Fibroblast of the aortic adventitia (primary cell): ENCODE measurements around the gene RNF43. TPM values are rescaled to one million over a fixed set of nuclear protein-coding genes. Genes with fewer than 3 reads are reported as not detected.

ENCODE experiments used
- DNase-seq: peaks from one replicate; pipeline ENCODE4 v3.0.0-alpha.2; 2010; ENCODE audit warnings: low read depth
- H3K4me3 ChIP-seq: 2 replicates; pipeline ENCODE4 v1.5.1; 2011; ENCODE audit warnings: low read depth, mild to moderate bottlenecking, control low read depth, low read length, moderate library complexity
- CTCF ChIP-seq: IDR thresholded peaks from 2 replicates; pipeline ENCODE4 v1.5.1; 2011; ENCODE audit warnings: mild to moderate bottlenecking, low read length, control low read depth, inconsistent platforms; ENCODE audit not compliant: insufficient read depth
- total RNA-seq: library from RNA; depleted of rRNA; stranded (reverse); fragments of >200 nt; gene quantifications from 2 replicates; pipeline ENCODE4 v1.2.3, GENCODE V29; 2012; ENCODE audit warnings: low replicate concordance

The RNF43 gene
- under 0.01 and 0.49 TPM in 2 replicates for total RNA-seq

- H3K4me3 ChIP-seq, result peak within 1 kb of the TSS; percentile 62
- peak; percentile 95 for TF ChIP-seq CTCF
- peak; percentile 82 for DNase-seq
Measured at GRCh38 chr17:58417300-58418092, at the start of gene RNF43. Gene RNF43, minus strand, starts transcription at chr17:58417534. Its CDS starts 1,957 bp downstream, at chr17:58415577.

GRCh38 chr17:58455491-58455890 is 38.2 kb upstream of the RNF43 start:
- DNase-seq, result no peak
- TF ChIP-seq CTCF, result no peak
- no peak overlapping the region for H3K4me3 ChIP-seq

- H3K4me3 ChIP-seq, result no peak overlapping the region
- no peak for TF ChIP-seq CTCF
- no peak for DNase-seq
Measured at GRCh38 chr17:58452738-58453137, 35.4 kb upstream of the RNF43 start.

GRCh38 chr17:58447039-58447975 is 30.0 kb upstream of the RNF43 start:
- peak; percentile 87 for DNase-seq
- peak; percentile 90 for TF ChIP-seq CTCF
- no peak overlapping the region for H3K4me3 ChIP-seq

GRCh38 chr17:58446086-58446485 is 28.8 kb upstream of the RNF43 start:
- no peak for DNase-seq
- no peak for TF ChIP-seq CTCF
- no peak overlapping the region for H3K4me3 ChIP-seq

- no peak for DNase-seq
- no peak overlapping the region for H3K4me3 ChIP-seq
- TF ChIP-seq CTCF, result no peak
Measured at GRCh38 chr17:58436805-58437239, 19.5 kb upstream of the RNF43 start.
